SK-N-SH (cell line): ENCODE data around the gene TRIM72.

Experiments
- POLR2AphosphoS5 ChIP-seq: IDR thresholded peaks from 2 replicates; pipeline ENCODE4 v1.6.1; 2012; ENCODE audit warnings: low read depth, low read length
- TF ChIP-seq, protein P1 (sequence below): IDR thresholded peaks from 2 replicates; pipeline ENCODE4 v1.4.0; 2012; ENCODE audit warnings: low read depth
- TF ChIP-seq, protein P2 (sequence below): fragments of 200-600 bp; sonication (generic); IDR thresholded peaks from 2 replicates; pipeline ENCODE4 v1.6.1; 2017; ENCODE audit warnings: antibody characterized with exemption, mild to moderate bottlenecking, moderate library complexity
- TF ChIP-seq, protein P3 (sequence below): IDR thresholded peaks from 2 replicates; pipeline ENCODE4 v1.6.1; 2012; ENCODE audit warnings: mild to moderate bottlenecking, low read depth, low read length, moderate library complexity

DNA sequence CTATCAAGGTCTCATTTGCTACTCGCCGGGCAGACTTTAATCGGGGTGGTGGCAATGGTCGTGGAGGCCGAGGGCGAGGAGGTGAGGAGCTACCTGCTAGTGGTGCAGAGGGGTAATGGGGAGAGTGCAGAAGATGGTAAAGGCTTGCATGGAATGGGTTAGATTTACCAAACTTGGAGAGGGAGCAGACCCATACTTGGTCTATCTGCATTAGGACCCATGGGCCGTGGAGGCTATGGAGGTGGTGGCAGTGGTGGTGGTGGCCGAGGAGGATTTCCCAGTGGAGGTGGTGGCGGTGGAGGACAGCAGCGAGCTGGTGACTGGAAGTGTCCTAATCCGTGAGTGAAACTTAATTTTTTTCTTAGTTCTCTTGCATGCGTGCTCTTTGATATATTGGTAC lies 23.9 kb upstream of the TRIM72 start:
- no peak for TF ChIP-seq POLR2AphosphoS5
- TF ChIP-seq, protein P1, sequence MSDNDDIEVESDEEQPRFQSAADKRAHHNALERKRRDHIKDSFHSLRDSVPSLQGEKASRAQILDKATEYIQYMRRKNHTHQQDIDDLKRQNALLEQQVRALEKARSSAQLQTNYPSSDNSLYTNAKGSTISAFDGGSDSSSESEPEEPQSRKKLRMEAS = no peak
- TF ChIP-seq, protein P2, sequence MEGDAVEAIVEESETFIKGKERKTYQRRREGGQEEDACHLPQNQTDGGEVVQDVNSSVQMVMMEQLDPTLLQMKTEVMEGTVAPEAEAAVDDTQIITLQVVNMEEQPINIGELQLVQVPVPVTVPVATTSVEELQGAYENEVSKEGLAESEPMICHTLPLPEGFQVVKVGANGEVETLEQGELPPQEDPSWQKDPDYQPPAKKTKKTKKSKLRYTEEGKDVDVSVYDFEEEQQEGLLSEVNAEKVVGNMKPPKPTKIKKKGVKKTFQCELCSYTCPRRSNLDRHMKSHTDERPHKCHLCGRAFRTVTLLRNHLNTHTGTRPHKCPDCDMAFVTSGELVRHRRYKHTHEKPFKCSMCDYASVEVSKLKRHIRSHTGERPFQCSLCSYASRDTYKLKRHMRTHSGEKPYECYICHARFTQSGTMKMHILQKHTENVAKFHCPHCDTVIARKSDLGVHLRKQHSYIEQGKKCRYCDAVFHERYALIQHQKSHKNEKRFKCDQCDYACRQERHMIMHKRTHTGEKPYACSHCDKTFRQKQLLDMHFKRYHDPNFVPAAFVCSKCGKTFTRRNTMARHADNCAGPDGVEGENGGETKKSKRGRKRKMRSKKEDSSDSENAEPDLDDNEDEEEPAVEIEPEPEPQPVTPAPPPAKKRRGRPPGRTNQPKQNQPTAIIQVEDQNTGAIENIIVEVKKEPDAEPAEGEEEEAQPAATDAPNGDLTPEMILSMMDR = no peak
- TF ChIP-seq, protein P3, sequence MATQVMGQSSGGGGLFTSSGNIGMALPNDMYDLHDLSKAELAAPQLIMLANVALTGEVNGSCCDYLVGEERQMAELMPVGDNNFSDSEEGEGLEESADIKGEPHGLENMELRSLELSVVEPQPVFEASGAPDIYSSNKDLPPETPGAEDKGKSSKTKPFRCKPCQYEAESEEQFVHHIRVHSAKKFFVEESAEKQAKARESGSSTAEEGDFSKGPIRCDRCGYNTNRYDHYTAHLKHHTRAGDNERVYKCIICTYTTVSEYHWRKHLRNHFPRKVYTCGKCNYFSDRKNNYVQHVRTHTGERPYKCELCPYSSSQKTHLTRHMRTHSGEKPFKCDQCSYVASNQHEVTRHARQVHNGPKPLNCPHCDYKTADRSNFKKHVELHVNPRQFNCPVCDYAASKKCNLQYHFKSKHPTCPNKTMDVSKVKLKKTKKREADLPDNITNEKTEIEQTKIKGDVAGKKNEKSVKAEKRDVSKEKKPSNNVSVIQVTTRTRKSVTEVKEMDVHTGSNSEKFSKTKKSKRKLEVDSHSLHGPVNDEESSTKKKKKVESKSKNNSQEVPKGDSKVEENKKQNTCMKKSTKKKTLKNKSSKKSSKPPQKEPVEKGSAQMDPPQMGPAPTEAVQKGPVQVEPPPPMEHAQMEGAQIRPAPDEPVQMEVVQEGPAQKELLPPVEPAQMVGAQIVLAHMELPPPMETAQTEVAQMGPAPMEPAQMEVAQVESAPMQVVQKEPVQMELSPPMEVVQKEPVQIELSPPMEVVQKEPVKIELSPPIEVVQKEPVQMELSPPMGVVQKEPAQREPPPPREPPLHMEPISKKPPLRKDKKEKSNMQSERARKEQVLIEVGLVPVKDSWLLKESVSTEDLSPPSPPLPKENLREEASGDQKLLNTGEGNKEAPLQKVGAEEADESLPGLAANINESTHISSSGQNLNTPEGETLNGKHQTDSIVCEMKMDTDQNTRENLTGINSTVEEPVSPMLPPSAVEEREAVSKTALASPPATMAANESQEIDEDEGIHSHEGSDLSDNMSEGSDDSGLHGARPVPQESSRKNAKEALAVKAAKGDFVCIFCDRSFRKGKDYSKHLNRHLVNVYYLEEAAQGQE = no peak
